ENCODE measurements around the gene CCDC106. TPM values are rescaled to one million over a fixed set of nuclear protein-coding genes. Genes with fewer than 3 reads are reported as not detected.

Gene CCDC106
- total RNA-seq, 1 donor from 2014 or later: 18.9 TPM

GRCh38 chr19:55660404-55660803 lies 12.4 kb downstream of the CCDC106 start:
- no peak for DNase-seq (ENCODE audit: low read depth, low spot score)
- Mint-ChIP-seq H3K4me1 (peaks cover 27% of the 10 kb centered on the region), H3K36me3 (ENCODE audit: low read depth) (peaks cover 14% of the 10 kb centered on the region), H3K9me3 (no peaks in the 10 kb centered on the region), H3K4me3 (peak overlapping the region; percentile 19), H3K27me3 (ENCODE audit: low read depth) (no peaks in the 10 kb centered on the region), H3K27ac (ENCODE audit: unreplicated experiment) (no peak overlapping the region)
- TF ChIP-seq CTCF (conservative IDR thresholded peaks at IDR 0.05): no peak

GRCh38 chr19:55660991-55661390 lies 13.0 kb downstream of the CCDC106 start:
- H3K4me3 Mint-ChIP-seq: peak overlapping the region; percentile 19
- H3K27ac Mint-ChIP-seq (ENCODE audit: unreplicated experiment): no peak overlapping the region
- H3K27me3 Mint-ChIP-seq (ENCODE audit: low read depth): no peaks in the 10 kb centered on the region
- TF ChIP-seq CTCF (conservative IDR thresholded peaks at IDR 0.05): no peak
- no peak for DNase-seq (ENCODE audit: low read depth, low spot score)
- peaks cover 23% of the 10 kb centered on the region for H3K4me1 Mint-ChIP-seq
- H3K36me3 Mint-ChIP-seq (ENCODE audit: low read depth): peaks cover 14% of the 10 kb centered on the region
- no peaks in the 10 kb centered on the region for H3K9me3 Mint-ChIP-seq

DNA sequence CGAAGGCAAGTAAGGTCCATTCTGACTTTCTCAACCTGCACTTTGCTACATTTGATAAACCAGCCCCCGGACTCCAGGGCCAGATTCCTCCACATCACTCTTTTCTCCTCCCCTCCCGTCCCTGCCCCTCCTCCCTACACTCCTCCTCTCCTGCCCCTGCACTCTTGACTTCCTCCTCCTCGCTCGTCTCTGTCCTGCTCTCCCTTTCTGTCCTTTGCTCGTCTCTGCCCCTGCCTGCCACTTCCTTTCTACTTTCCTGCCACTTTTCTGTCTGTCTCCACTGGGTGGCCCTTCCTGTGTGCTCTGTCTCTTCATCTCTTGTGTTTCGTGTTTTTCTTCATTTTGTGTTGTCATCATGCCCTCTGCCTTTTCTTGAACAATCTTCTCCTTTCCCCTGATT lies 13.8 kb downstream of the CCDC106 start:
- H3K27me3 Mint-ChIP-seq (ENCODE audit: low read depth): no peaks in the 10 kb centered on the region
- no peak for TF ChIP-seq CTCF (conservative IDR thresholded peaks at IDR 0.05)
- H3K27ac Mint-ChIP-seq (ENCODE audit: unreplicated experiment): no peak overlapping the region
- no peaks in the 10 kb centered on the region for H3K9me3 Mint-ChIP-seq
- H3K4me1 Mint-ChIP-seq: peaks cover 17% of the 10 kb centered on the region
- peak overlapping the region; percentile 5 for H3K4me3 Mint-ChIP-seq
- H3K36me3 Mint-ChIP-seq (ENCODE audit: low read depth): peaks cover 14% of the 10 kb centered on the region
- no peak for DNase-seq (ENCODE audit: low read depth, low spot score)

DNA sequence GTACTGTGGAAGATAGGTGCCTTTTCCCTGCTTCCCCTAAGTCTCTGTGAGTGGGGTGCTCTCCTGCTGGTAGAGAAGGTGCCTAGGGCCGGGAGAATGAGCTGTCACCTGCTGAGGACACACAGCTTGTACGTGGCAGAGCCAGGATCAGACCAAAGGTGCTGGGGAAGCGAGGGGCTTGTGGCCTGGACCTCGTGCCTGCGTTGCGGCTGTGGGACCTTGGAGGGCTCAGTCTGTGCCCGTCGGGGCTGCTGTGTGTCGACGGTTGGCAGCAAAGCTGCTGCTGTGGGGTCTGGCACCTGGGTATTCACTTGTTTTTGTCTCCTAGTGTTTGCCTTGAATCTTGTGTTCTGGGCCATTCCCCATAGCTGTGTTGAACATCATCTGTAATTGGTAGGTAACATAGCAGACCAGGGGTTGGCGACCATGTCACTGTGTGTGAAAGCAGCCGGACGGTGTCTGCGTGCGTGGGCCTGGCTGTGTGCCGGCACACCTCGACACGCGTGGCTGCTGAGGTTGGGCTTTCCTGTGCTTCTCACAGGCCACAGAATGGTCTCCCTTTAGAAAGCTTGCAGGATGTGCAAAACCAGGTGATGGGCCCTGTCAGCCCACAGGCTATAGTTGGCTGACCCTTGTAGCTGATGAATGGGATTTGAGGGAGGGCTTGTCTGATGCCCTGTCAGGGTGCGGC lies 16.0 kb downstream of the CCDC106 start:
- Mint-ChIP-seq H3K27me3 (ENCODE audit: low read depth) (no peaks in the 10 kb centered on the region), H3K4me3 (no peak overlapping the region), H3K36me3 (ENCODE audit: low read depth) (peaks cover 14% of the 10 kb centered on the region), H3K27ac (ENCODE audit: unreplicated experiment) (no peak overlapping the region), H3K4me1 (peaks cover 5% of the 10 kb centered on the region), H3K9me3 (no peaks in the 10 kb centered on the region)
- no peak for DNase-seq (ENCODE audit: low read depth, low spot score)
- TF ChIP-seq CTCF (conservative IDR thresholded peaks at IDR 0.05): no peak

DNA sequence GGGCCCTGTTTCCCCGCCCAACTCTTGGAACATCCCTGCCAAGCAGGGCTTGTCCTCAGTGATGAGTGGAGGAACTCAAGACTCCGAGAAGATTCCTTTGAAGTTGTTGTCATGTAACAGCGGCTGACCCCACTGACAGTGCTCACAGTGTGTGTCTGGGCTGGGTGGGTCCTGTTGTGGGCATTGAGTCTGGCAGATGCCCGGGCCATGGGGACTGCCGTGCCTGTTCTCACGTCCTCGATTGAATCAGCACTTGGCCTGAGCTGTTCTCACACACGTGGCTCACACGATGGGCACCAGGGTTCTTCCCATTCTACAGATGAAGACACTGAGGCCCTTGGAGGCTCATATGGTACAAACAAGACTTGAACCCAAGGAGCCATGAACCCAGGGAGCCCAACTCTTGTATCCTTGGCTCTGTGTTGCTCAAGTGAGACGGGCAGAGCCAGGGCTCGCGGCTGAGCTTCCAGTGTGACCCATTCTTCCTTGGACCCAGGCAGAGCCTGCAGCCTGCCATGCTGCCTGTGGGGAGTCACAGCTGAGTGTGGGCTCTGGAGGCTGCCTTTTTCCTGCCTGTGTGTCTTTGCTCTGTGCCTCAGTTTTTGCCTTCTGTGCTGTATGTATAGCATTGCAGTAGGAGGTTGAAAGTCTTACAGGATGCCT lies 18.5 kb downstream of the CCDC106 start:
- Mint-ChIP-seq H3K27me3 (ENCODE audit: low read depth) (peaks cover under 1% of the 10 kb centered on the region), H3K4me1 (peaks cover 7% of the 10 kb centered on the region), H3K9me3 (no peaks in the 10 kb centered on the region), H3K27ac (ENCODE audit: unreplicated experiment) (no peak overlapping the region), H3K36me3 (ENCODE audit: low read depth) (peaks cover 16% of the 10 kb centered on the region), H3K4me3 (no peak overlapping the region)
- no peak for TF ChIP-seq CTCF (conservative IDR thresholded peaks at IDR 0.05)
- DNase-seq (ENCODE audit: low read depth, low spot score): no peak

Measured in neural crest cell (in vitro differentiated cells).